Fibroblast of lung (primary cell): ENCODE data around the gene TRPM6. TPM values are rescaled to one million over a fixed set of nuclear protein-coding genes. Genes with fewer than 3 reads are reported as not detected.

Experiments
- DNase-seq, 2 donors: peaks; one replicate each; pipeline versions ENCODE4 v3.0.0 to v3.0.0-alpha.2; 2010; ENCODE audit warnings: low read depth in 2 of 2
- H2AFZ ChIP-seq: 2 replicates; pipeline ENCODE4 v1.5.1; 2012; ENCODE audit warnings: low read length, control low read depth, inconsistent platforms
- H3K27ac ChIP-seq: 2 replicates; pipeline ENCODE4 v1.5.1; 2011; ENCODE audit warnings: low read length, control low read depth; ENCODE audit not compliant: insufficient read depth
- H3K27me3 ChIP-seq: 2 replicates; pipeline ENCODE4 v1.5.1; 2011; ENCODE audit warnings: mild to moderate bottlenecking, low read length; ENCODE audit not compliant: control insufficient read depth, insufficient read depth
- H3K36me3 ChIP-seq: 2 replicates; pipeline ENCODE4 v1.5.1; 2011; ENCODE audit warnings: low read length; ENCODE audit not compliant: control insufficient read depth, insufficient read depth
- H3K4me1 ChIP-seq: 2 replicates; pipeline ENCODE4 v1.5.1; 2011; ENCODE audit warnings: low read length; ENCODE audit not compliant: control insufficient read depth, insufficient read depth; ENCODE audit errors: extremely low read depth
- H3K4me2 ChIP-seq: 2 replicates; pipeline ENCODE4 v1.5.1; 2011; ENCODE audit warnings: low read length, control low read depth; ENCODE audit not compliant: insufficient read depth; ENCODE audit errors: extremely low read depth
- H3K4me3 ChIP-seq, 4 experiments: fragments of 200-600 bp in 1 of 4; sonication (generic) in 1 of 4; replicated peaks in 1 of 4; 2 replicates each; pipeline ENCODE4 v1.5.1; 2011 to 2016; ENCODE audit warnings: low read length in 4 of 4, low read depth in 3 of 4, mild to moderate bottlenecking in 3 of 4, control low read depth in 2 of 4, inconsistent platforms in 1 of 4, mixed read lengths in 1 of 4; ENCODE audit not compliant: insufficient read depth in 1 of 4; ENCODE audit errors: control extremely low read depth in 1 of 4
- H3K79me2 ChIP-seq: 2 replicates; pipeline ENCODE4 v1.5.1; 2012; ENCODE audit warnings: mild to moderate bottlenecking, low read length, inconsistent platforms; ENCODE audit not compliant: control insufficient read depth, insufficient read depth
- H3K9ac ChIP-seq: 2 replicates; pipeline ENCODE4 v1.5.1; 2011; ENCODE audit warnings: mild to moderate bottlenecking, low read length, control low read depth; ENCODE audit not compliant: insufficient read depth
- H3K9me3 ChIP-seq: 2 replicates; pipeline ENCODE4 v1.5.1; 2012; ENCODE audit warnings: low read depth, low read length; ENCODE audit not compliant: control insufficient read depth, insufficient read depth
- H4K20me1 ChIP-seq: 2 replicates; pipeline ENCODE4 v1.5.1; 2011; ENCODE audit warnings: low read length; ENCODE audit not compliant: control insufficient read depth, insufficient read depth; ENCODE audit errors: extremely low read depth
- CTCF ChIP-seq, 2 donors: IDR thresholded peaks in 1 of 2; conservative IDR thresholded peaks in 1 of 2; 1 replicate in 1 of 2; 2 replicates in 1 of 2; pipeline ENCODE4 v1.5.1; 2011 to 2012; ENCODE audit warnings: low read length in 2 of 2, control low read depth in 1 of 2, inconsistent platforms in 1 of 2, low read depth in 1 of 2, mild to moderate bottlenecking in 1 of 2
- EZH2 ChIP-seq: IDR thresholded peaks from 2 replicates; pipeline ENCODE4 v1.5.1; 2012; ENCODE audit warnings: low read length, control low read depth, mild to moderate bottlenecking; ENCODE audit errors: missing control alignments
- polyA plus RNA-seq, 2 donors: library from polyadenylated mRNA; depleted of rRNA in 1 of 2; stranded (reverse) in 1 of 2; unstranded in 1 of 2; fragments of >200 nt; gene quantifications; 2 replicates each; pipeline ENCODE4 v1.2.1, GENCODE V29; 2011 to 2012; ENCODE audit warnings: missing spikeins in 1 of 2
- total RNA-seq: library from RNA; depleted of rRNA; stranded (reverse); fragments of >200 nt; gene quantifications from 2 replicates; pipeline ENCODE4 v1.2.1, GENCODE V29; 2014

The TRPM6 gene
- total and polyA plus RNA-seq, 2 donors (not counting 1 experiment from before 2014, with no cell fraction given) = under 0.01 to 0.02 TPM

GRCh38 chr9:74921737-74922136 is 34.0 kb upstream of the TRPM6 start:
- Histone ChIP-seq H3K4me2 (no peak overlapping the region), H3K4me1 (no peaks in the 10 kb centered on the region), H2AFZ (no peak overlapping the region), H3K27ac (no peak overlapping the region), H3K4me3 (no peak overlapping the region), H4K20me1 (no peaks in the 10 kb centered on the region), H3K36me3 (no peaks in the 10 kb centered on the region), H3K9me3 (no peaks in the 10 kb centered on the region), H3K9ac (no peak overlapping the region), H3K79me2 (no peaks in the 10 kb centered on the region), H3K27me3 (no peaks in the 10 kb centered on the region)
- DNase-seq = no peak
- no peak for TF ChIP-seq CTCF (conservative IDR thresholded peaks at IDR 0.05 in 1 of 2, IDR thresholded peaks at IDR 0.05 in 1 of 2; ENCODE audit: low read depth in 1 of 2, low read length in 2 of 2)
- TF ChIP-seq EZH2 = no peak

- Histone ChIP-seq H3K4me1 (no peaks in the 10 kb centered on the region), H3K4me3 (no peak overlapping the region), H3K27me3 (no peaks in the 10 kb centered on the region), H3K9ac (no peak overlapping the region), H2AFZ (no peak overlapping the region), H3K9me3 (no peaks in the 10 kb centered on the region), H3K4me2 (no peak overlapping the region), H4K20me1 (no peaks in the 10 kb centered on the region), H3K79me2 (no peaks in the 10 kb centered on the region), H3K27ac (no peak overlapping the region), H3K36me3 (no peaks in the 10 kb centered on the region)
- no peak for TF ChIP-seq CTCF (conservative IDR thresholded peaks at IDR 0.05 in 1 of 2, IDR thresholded peaks at IDR 0.05 in 1 of 2; ENCODE audit: low read depth in 1 of 2, low read length in 2 of 2)
- no peak for TF ChIP-seq EZH2
- DNase-seq = no peak
These were observed 33.4 kb upstream of the TRPM6 start for GRCh38 chr9:74920944-74921626.

DNA sequence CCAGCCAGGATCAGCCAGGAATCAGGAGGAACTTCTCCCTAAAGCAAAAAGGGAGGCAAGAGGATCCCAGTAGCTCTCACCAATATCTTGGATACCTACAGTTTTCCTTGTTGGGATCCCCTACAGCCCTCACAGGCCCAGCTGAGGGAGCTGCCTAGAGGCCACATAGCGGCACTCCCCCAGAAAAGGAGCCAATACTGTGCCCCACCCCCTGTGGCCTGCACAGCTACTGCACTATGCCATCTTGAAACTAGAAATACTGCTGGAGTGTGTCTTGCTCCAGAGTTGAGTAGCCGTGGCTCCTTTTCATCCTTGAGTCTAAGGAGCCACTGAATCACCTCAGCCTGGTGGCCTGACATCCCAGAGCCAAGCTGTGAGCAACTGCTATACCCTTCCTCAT is 22.3 kb upstream of the TRPM6 start:
- no peak overlapping the region for H2AFZ ChIP-seq
- no peak overlapping the region for H3K9ac ChIP-seq
- H3K4me3 ChIP-seq = no peak overlapping the region
- no peaks in the 10 kb centered on the region for H4K20me1 ChIP-seq
- DNase-seq = no peak
- H3K27ac ChIP-seq = no peak overlapping the region
- H3K36me3 ChIP-seq = no peaks in the 10 kb centered on the region
- H3K4me1 ChIP-seq = no peaks in the 10 kb centered on the region
- TF ChIP-seq CTCF (conservative IDR thresholded peaks at IDR 0.05 in 1 of 2, IDR thresholded peaks at IDR 0.05 in 1 of 2; ENCODE audit: low read depth in 1 of 2, low read length in 2 of 2) (no peak), EZH2 (no peak)
- H3K9me3 ChIP-seq = no peaks in the 10 kb centered on the region
- no peaks in the 10 kb centered on the region for H3K79me2 ChIP-seq
- H3K4me2 ChIP-seq = no peak overlapping the region
- no peaks in the 10 kb centered on the region for H3K27me3 ChIP-seq
